HG02763 (cell line): ENCODE measurements around the gene NEK3.
"Not testable (repeated sequence)": the region's sequence is repeated elsewhere in the genome, so short reads cannot be mapped to it uniquely, and the experiment has no call there.

Experiments used
- ATAC-seq: cut with Tn5 transposase; IDR thresholded peaks from one replicate; pipeline ENCODE4 v1.9.1; 2021; ENCODE audit warnings: mild to moderate bottlenecking, moderate library complexity; ENCODE audit not compliant: unreplicated experiment

The NEK3 gene

DNA sequence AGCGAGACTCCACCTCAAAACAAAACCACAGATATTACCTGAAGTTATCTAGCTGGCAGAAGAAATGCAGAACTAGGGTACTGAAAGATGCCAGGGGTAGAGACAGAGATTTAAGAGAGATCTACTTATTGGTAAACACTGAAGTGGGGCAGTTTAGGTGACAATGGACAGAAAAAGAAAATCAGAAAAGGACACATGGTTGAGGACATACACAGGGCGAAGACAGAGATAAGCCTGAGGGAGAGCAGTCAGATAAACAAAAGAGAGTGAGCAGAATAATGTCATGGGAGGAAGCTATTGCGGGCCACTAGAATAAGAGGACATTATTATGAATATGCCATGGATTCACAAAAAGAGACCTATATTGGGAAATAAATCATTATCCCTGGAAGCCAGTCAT lies 33.9 kb downstream of the NEK3 start:
- no peak for ATAC-seq

DNA sequence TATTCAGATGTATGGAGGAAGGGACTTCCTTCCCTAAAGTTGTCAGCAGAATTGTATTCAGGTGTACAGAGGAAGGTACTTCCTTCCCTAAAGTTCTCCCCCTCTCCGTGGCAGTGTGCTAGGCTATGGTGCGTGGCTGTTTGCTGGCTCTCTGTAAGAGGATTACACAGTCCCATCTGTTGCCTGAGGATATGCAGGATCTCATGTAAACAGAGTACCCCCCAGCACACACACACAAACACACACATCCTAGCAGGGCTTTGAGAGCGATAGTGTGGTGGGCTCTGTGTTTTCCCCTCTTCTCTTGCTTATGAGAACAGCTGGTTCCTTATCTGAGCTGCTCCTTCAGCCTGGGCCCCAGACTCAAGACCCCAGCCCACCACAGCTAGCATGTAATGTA lies 40.8 kb downstream of the NEK3 start:
- no peak for ATAC-seq

GRCh38 chr13:52118095-52118494 lies 41.3 kb downstream of the NEK3 start:
- ATAC-seq = no peak

GRCh38 chr13:52112591-52112990 lies 46.8 kb downstream of the NEK3 start:
- ATAC-seq = no peak

- no peak for ATAC-seq
Observed at GRCh38 chr13:52109116-52109670, 50.2 kb downstream of the NEK3 start.

DNA sequence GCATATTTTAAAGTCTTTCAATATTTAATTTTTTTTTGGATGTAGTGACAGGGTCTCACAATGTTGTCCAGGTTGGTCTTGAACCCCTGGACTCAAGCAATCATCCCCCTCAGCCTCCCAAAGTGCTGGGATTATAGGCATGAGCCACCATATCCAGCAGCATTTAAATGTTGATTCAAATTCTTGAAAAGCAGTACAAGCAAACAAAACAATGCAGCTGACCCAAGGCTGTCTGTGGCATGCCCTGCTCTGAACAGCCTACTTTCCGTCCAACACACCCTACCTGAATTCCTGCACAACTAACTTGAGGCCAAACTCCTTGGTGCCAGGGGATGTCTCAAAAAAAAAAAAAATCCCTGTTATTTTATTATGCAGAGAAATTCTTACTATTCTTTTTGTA lies 53.6 kb downstream of the NEK3 start:
- ATAC-seq = no peak

DNA sequence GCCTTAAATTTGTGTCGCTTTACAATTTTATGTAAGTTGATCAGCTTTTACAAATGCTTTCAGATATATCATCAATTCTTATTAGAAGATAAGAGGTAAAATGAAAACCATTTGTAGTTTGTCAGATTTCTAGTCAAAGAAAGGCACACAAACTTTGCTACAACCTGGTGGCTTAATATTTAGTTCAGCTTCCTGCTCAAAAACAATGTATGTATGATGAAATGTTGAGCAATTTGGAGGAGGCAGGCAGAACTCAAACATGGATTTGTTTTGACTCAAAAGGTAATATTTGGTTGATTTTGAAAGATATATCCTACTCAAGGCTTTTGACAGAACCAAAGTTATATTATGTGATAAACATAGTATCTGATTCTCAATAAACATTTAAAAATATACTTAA lies 54.8 kb downstream of the NEK3 start:
- ATAC-seq = no peak

GRCh38 chr13:52103386-52103785 lies 56.0 kb downstream of the NEK3 start:
- ATAC-seq = no peak

DNA sequence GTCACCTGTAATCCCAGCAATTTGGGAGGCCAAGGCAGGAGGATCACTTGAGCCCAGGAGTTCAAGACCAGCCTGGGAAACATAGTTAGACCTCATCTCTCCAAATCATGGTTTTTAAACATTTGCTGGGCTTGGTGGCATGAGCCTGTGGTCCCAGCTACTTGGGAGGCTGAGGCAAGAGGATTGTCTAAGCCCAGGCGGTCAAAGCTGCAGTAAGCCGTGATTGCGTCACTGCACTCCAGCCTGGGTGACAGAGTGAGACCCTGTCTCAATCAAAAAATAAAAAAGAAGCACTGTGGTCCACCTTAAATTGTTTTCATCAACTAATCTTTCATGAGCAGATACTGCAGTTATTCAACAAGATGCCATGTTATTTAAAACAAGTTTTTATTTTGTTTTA lies 57.0 kb downstream of the NEK3 start:
- not testable (repeated sequence) for ATAC-seq

GRCh38 chr13:52097197-52097596 lies 62.2 kb downstream of the NEK3 start:
- ATAC-seq = no peak

GRCh38 chr13:52096748-52097147 lies 62.6 kb downstream of the NEK3 start:
- no peak for ATAC-seq

DNA sequence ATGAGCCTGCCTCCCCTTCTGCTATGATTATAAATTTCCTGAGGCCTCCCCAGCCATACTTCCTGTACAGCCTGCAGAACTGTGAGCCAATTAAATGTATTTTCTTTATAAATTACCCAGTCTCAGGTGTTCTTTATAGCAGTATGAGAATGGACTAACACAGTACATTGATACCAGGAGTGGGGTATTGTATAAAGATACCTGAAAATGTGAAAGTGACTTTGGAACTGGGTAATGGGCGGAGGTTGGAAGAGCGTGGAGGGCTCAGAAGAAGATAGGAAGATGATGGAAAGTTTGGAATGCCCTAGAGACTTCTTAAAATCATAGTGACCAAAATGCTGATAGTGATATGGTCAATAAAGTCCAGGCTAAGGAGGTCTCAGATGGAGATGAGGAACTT lies 63.3 kb downstream of the NEK3 start:
- no peak for ATAC-seq

GRCh38 chr13:52092087-52092486 lies 67.3 kb downstream of the NEK3 start:
- no peak for ATAC-seq

DNA sequence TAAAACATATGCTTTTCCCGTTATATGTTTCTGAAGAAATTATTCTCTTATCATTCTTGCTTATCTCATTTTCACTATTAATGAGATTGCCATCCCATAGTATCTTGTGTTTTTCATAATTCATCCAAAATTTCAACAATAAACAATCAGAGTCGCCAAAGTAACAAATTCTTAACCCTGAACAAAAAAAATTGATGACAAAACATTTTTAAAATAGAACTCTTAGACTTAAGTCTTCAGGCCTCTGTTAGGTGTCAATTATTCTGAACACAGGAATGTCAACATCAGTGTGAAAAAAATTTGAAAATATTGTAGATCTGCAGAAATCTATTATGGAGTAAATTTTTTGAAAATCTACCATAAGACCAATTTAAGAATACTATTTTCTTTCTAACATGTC lies 67.9 kb downstream of the NEK3 start:
- ATAC-seq = no peak

DNA sequence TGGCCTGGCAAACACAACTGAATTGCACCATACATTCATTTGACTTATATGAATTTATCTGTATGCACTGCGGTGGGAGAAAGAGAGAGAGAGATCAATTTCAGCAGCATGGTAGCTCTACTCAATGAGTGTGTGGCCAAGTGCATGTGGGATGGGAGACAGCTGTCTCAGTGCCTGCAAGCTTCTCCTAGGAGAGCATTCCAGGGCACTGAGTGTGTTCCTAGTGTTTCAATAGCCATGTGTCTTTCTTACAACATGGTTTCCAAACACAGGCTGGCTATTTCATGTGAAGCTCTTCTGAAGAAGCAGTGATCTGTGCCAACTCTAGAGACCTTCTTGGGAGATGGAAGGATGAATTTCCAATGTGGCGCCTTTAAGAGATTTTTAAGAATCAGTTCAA lies 74.0 kb downstream of the NEK3 start:
- ATAC-seq = no peak

GRCh38 chr13:52084981-52085380 lies 74.4 kb downstream of the NEK3 start:
- not testable (repeated sequence) for ATAC-seq
